GM19193 (cell line): ENCODE results near the gene HMOX2.
A peak's percentile ranks its signal among the peaks of the same experiment; 100 is the strongest.

Experiments
- POLR2A ChIP-seq: IDR thresholded peaks from 4 replicates; pipeline ENCODE4 v1.6.1; 2011; ENCODE audit not compliant: insufficient read depth, insufficient read length; ENCODE audit errors: extremely low read depth

Gene HMOX2

GRCh38 chr16:4455081-4455480 lies 21.1 kb upstream of the HMOX2 start:
- no peak for TF ChIP-seq POLR2A

DNA sequence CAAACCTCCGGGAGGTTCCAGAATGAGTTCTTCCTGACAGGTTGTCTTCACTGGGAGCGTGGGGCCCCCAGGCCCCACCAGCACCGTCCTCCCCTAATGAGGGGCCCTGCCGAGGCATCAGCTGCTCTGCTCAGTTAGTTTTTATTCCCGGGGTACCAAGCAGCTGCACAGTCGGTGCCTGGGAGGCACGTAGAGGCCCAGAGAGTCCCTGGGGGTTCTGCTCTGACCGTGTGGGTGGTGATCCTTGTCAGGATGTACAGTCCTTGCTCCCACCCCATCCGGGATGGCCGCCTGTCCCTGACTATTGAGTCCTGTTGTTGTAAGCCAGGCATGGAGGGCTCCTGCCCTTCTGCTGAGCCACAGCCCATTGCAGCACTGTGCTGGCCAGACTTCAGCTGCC lies 20.2 kb upstream of the HMOX2 start:
- no peak for TF ChIP-seq POLR2A

GRCh38 chr16:4460936-4461249 lies 15.3 kb upstream of the HMOX2 start:
- no peak for TF ChIP-seq POLR2A

DNA sequence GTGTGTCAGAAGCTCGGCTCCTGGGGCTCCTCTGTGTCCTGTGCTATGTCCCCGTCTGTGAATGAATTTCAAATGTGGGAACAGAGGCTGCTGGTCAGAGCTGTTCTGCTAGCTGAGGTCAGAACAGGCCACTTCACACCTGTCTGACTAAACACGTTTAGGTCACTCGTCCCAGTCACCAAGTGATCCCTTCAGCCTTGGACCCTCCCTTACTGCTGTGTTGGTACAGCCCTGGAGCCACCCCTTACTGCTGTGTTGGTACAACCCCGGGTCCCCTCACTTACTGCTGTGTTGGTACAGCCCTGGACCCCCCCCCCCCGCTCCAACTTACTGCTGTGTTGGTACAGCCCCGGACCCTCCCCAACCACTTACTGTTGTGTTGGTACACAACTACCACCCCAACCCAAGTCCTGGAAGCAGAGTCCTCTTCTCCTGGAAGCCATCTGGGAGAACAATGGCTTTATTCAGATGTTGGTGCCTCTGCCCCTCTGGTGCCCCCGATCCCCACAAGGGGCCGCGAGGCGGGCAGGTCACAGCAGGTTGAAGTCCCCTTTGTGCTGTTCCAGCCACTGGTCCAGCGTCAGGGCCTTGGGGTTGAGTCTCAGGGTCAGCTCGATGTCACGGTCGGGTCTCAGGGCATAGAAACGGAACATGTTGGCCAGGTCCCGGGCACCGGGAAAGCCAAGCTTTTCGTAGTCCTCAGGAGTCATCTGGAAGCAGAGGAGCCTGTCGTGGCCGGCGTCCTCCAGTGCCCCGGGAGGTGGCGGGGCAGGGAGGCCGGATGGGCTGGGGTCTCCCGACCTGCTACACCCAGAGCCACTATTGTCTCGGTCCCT lies 14.7 kb upstream of the HMOX2 start:
- peak; percentile 23 for TF ChIP-seq POLR2A

- no peak for TF ChIP-seq POLR2A
Measured at GRCh38 chr16:4463522-4464163, 12.6 kb upstream of the HMOX2 start.

- no peak for TF ChIP-seq POLR2A
Measured at GRCh38 chr16:4465977-4466779, 10.0 kb upstream of the HMOX2 start.

DNA sequence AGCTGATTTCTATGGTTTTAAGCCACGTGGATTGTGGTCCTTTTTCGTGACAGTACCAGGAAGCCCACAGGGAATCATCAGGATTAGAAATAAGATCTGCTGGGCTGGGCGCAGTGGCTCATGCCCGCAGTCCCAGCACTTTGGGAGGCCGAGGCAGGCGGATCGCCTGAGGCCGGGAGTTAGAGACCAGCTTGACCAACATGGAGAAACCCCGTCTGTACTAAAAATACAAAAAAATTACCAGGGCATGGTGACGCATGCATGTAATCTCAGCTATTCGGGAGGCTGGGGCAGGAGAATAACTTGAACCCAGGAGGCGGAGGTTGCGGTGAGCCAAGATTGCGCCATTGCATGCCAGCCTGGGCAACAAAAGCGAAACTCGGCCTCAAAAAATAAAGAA lies 8.3 kb upstream of the HMOX2 start:
- TF ChIP-seq POLR2A: no peak

GRCh38 chr16:4468972-4469371 lies 7.2 kb upstream of the HMOX2 start:
- no peak for TF ChIP-seq POLR2A

GRCh38 chr16:4471869-4472268 lies 4.3 kb upstream of the HMOX2 start:
- TF ChIP-seq POLR2A: no peak

- no peak for TF ChIP-seq POLR2A
Measured at GRCh38 chr16:4472880-4473279, 3.3 kb upstream of the HMOX2 start.

DNA sequence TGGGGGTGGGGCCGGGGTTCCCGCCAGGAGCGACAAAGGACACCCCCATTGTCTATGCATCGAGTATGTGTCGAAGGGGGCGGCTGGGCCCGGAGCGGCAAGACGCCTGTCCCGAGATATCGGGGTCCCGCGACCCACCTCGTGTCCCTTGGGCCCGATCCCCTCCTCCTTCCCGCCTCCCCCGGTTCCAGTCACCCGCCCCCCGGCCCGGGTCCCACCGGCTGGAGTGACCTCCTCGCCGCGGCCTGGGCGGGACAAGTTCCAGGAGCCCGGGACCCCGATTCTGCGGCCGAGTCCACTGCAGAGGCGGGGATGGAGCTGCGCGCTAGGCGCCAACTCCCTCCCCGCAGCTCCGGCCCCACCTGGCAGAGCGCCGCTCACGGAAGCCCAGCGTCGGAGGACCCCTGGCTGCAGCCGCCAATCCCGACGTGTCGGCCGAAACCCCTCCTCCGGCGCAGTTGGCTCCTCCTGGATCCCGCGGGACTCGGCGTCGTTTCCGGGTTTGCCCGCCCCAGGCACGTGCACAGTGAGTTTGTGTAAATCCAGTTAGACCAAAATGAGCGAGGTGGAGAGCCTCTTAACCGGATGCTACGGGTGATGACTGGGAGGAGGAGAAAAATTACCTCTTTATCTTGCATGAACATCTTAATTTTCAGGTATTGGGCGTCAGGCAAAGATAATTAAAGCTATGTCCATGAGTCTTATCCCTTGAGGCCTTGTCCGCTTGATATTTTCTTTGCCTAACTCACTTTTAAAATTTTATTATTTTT lies 1.8 kb upstream of the HMOX2 start, which contains the start of gene NMRAL1:
Gene NMRAL1 (minus strand): TSS at position 434 of the 770 bp plus-strand sequence. CDS start 493 bp downstream, outside the sequence.
- TF ChIP-seq POLR2A: peak; percentile 86

GRCh38 chr16:4477966-4478365 lies 1.8 kb downstream of the HMOX2 start:
- no peak for TF ChIP-seq POLR2A

GRCh38 chr16:4481526-4481925 lies 5.3 kb downstream of the HMOX2 start:
- TF ChIP-seq POLR2A: no peak

GRCh38 chr16:4481963-4482362 lies 5.8 kb downstream of the HMOX2 start:
- TF ChIP-seq POLR2A: no peak
